HCT116 (cell line): ENCODE results near the gene LATS1. TPM values are rescaled to one million over a fixed set of nuclear protein-coding genes. Genes with fewer than 3 reads are reported as not detected.

ENCODE experiments used
- ATAC-seq: fragments of 200-7000 bp; cut with Tn5 transposase; 2 replicates; pipeline ENCODE4 v1.9.1; 2020; ENCODE audit warnings: mild to moderate bottlenecking, moderate library complexity
- BruUV-seq: library from RNA; stranded (reverse); fragments of 400-500 nt; replicated peaks from 2 replicates; lab custom pipeline; 2021; lab: Mats Ljungman, UMichigan
- CTCF ChIA-PET: fragments of 300-600 bp; sonication (Branson Sonifier 250); formaldehyde crosslinking; loops from one replicate; lab custom pipeline; 2021; ENCODE audit warnings: antibody characterized with exemption; lab: Charles Lee
- POLR2A ChIA-PET: fragments of 300-600, 350-600 bp; sonication (Branson Sonifier 250); formaldehyde crosslinking; loops from one replicate; lab custom pipeline; 2021; ENCODE audit warnings: antibody characterized with exemption; lab: Charles Lee
- RAD21 ChIA-PET, 2 experiments: fragments of 300-600 bp; sonication (Branson Sonifier 250); formaldehyde crosslinking; loops; one replicate each; lab custom pipeline; 2023; ENCODE audit warnings: low total read pairs in 2 of 2; ENCODE audit not compliant: uncharacterized antibody in 2 of 2, unreplicated experiment in 2 of 2, low non-redundant PET in 1 of 2; lab: Charles Lee
- DNase-seq: peaks from one replicate; pipeline ENCODE4 v3.0.0-alpha.2; 2010; ENCODE audit warnings: low read depth, low spot score
- H2AFZ ChIP-seq: fragments of 200-600 bp; shearing (Covaris generic), sonication (generic); 2 replicates; pipeline ENCODE4 v1.6.1; 2017; ENCODE audit warnings: low read depth, mixed run types, mixed read lengths, antibody characterized with exemption, low read length; ENCODE audit not compliant: poor library complexity, severe bottlenecking
- H3K27ac ChIP-seq: 2 replicates; pipeline ENCODE4 v1.5.1; 2012; ENCODE audit warnings: low read depth, low read length
- H3K27me3 ChIP-seq: fragments of 200-600 bp; sonication (generic); 2 replicates; pipeline ENCODE4 v1.6.1; 2016; ENCODE audit warnings: mixed run types, low read length, mixed read lengths; ENCODE audit not compliant: insufficient read depth
- H3K36me3 ChIP-seq, 2 experiments: fragments of 200-500 bp in 1 of 2; fragments of 200-600 bp in 1 of 2; sonication (Bioruptor generic) in 1 of 2; sonication (generic) in 1 of 2; 2 replicates each; pipeline versions ENCODE4 v1.5.1 to v1.6.1; 2014 to 2016; ENCODE audit warnings: low read length in 2 of 2, inconsistent platforms in 1 of 2, mixed read lengths in 1 of 2, mixed run types in 1 of 2; ENCODE audit not compliant: insufficient read depth in 2 of 2, control insufficient read depth in 1 of 2
- H3K4me1 ChIP-seq, 2 experiments: fragments of 200-600 bp in 1 of 2; sonication (generic) in 1 of 2; 2 replicates each; pipeline versions ENCODE4 v1.5.1 to v1.6.1; 2012 to 2017; ENCODE audit warnings: low read length in 2 of 2, inconsistent platforms in 1 of 2, mild to moderate bottlenecking in 1 of 2, mixed read lengths in 1 of 2, mixed run types in 1 of 2, moderate library complexity in 1 of 2; ENCODE audit not compliant: insufficient read depth in 2 of 2, control insufficient read depth in 1 of 2
- H3K4me2 ChIP-seq: fragments of 200-600 bp; sonication (generic); 2 replicates; pipeline ENCODE4 v1.6.1; 2017; ENCODE audit warnings: mixed run types, low read length, mixed read lengths
- H3K4me3 ChIP-seq, 2 experiments: fragments of 200-600 bp in 1 of 2; sonication (generic) in 1 of 2; replicated peaks in 1 of 2; 2 replicates each; pipeline ENCODE4 v1.5.1; 2011 to 2016; ENCODE audit warnings: low read length in 2 of 2, control low read depth in 1 of 2, low read depth in 1 of 2, mild to moderate bottlenecking in 1 of 2, mixed read lengths in 1 of 2, mixed run types in 1 of 2
- H3K79me2 ChIP-seq: fragments of 200-600 bp; sonication (generic); 2 replicates; pipeline ENCODE4 v1.6.1; 2017; ENCODE audit warnings: mild to moderate bottlenecking, mixed run types, low read length, moderate library complexity, mixed read lengths; ENCODE audit not compliant: insufficient read depth
- H3K9ac ChIP-seq: fragments of 200-600 bp; sonication (generic); 2 replicates; pipeline ENCODE4 v1.6.1; 2016; ENCODE audit warnings: low read length, mixed read lengths
- H3K9me2 ChIP-seq: fragments of 200-600 bp; sonication (generic), shearing (Covaris generic); 2 replicates; pipeline ENCODE4 v1.6.1; 2017; ENCODE audit warnings: mixed run types, mild to moderate bottlenecking, moderate library complexity; ENCODE audit not compliant: insufficient read depth
- H3K9me3 ChIP-seq, 2 experiments: fragments of 200-500 bp in 1 of 2; fragments of 200-600 bp in 1 of 2; sonication (Bioruptor generic) in 1 of 2; sonication (generic) in 1 of 2; 2 replicates each; pipeline ENCODE4 v1.6.1; 2014 to 2017; ENCODE audit warnings: low read length in 2 of 2, mixed read lengths in 2 of 2, inconsistent platforms in 1 of 2, low read depth in 1 of 2, mild to moderate bottlenecking in 1 of 2, mixed run types in 1 of 2, moderate library complexity in 1 of 2; ENCODE audit not compliant: control insufficient read depth in 1 of 2, insufficient read depth in 1 of 2
- H4K20me1 ChIP-seq: fragments of 200-600 bp; sonication (generic), shearing (Covaris generic); 2 replicates; pipeline ENCODE4 v1.6.1; 2017; ENCODE audit warnings: mixed run types, mild to moderate bottlenecking, moderate library complexity; ENCODE audit not compliant: insufficient read depth
- ATF3 ChIP-seq: IDR thresholded peaks from 2 replicates; pipeline ENCODE4 v1.6.1; 2012
- CBX3 ChIP-seq: IDR thresholded peaks from 2 replicates; pipeline ENCODE4 v1.6.1; 2012; ENCODE audit warnings: low read depth
- CTCF ChIP-seq, 3 experiments: fragments of 200-600 bp in 1 of 3; sonication (generic) in 1 of 3; IDR thresholded peaks in 2 of 3; conservative IDR thresholded peaks in 1 of 3; 2 replicates each; pipeline ENCODE4 v1.5.1; 2012 to 2017; ENCODE audit warnings: low read depth in 2 of 3, low read length in 2 of 3, antibody characterized with exemption in 1 of 3, borderline replicate concordance in 1 of 3, control low read depth in 1 of 3, mild to moderate bottlenecking in 1 of 3, mixed read lengths in 1 of 3, mixed run types in 1 of 3, moderate library complexity in 1 of 3; ENCODE audit not compliant: insufficient read depth in 1 of 3
- EZH2 ChIP-seq: fragments of 200-600 bp; sonication (generic); IDR thresholded peaks from 2 replicates; pipeline ENCODE4 v1.6.1; 2017; ENCODE audit warnings: antibody characterized with exemption, mixed run types
- EZH2phosphoT487 ChIP-seq: fragments of 200-600 bp; IDR thresholded peaks from 2 replicates; pipeline ENCODE4 v1.6.1; 2018; ENCODE audit warnings: antibody characterized with exemption, borderline replicate concordance
- FOSL1 ChIP-seq: IDR thresholded peaks from 2 replicates; pipeline ENCODE4 v1.6.1; 2012; ENCODE audit warnings: low read depth
- JUND ChIP-seq: IDR thresholded peaks from 2 replicates; pipeline ENCODE4 v1.6.1; 2012
- MAX ChIP-seq: IDR thresholded peaks from 2 replicates; pipeline ENCODE4 v1.6.1; 2012
- POLR2A ChIP-seq: IDR thresholded peaks from 2 replicates; pipeline ENCODE4 v1.7.0; 2011; ENCODE audit warnings: borderline replicate concordance; ENCODE audit not compliant: insufficient read depth, insufficient read length; ENCODE audit errors: extremely low read depth
- POLR2AphosphoS5 ChIP-seq: IDR thresholded peaks from 2 replicates; pipeline ENCODE4 v1.6.1; 2011; ENCODE audit warnings: mild to moderate bottlenecking, low read depth, low read length, moderate library complexity
- RAD21 ChIP-seq: IDR thresholded peaks from 2 replicates; pipeline ENCODE4 v1.6.1; 2012; ENCODE audit warnings: low read depth, mild to moderate bottlenecking
- REST ChIP-seq: IDR thresholded peaks from 2 replicates; pipeline ENCODE4 v1.6.1; 2012; ENCODE audit warnings: low read depth
- SIN3A ChIP-seq: IDR thresholded peaks from 2 replicates; pipeline ENCODE4 v1.6.1; 2012; ENCODE audit warnings: low read depth
- SRF ChIP-seq: IDR thresholded peaks from 2 replicates; pipeline ENCODE4 v1.6.1; 2012; ENCODE audit warnings: low read depth
- TCF7L2 ChIP-seq: IDR thresholded peaks from 2 replicates; pipeline ENCODE4 v1.7.0; 2011; ENCODE audit warnings: borderline replicate concordance, inconsistent platforms; ENCODE audit not compliant: insufficient read depth, insufficient read length; ENCODE audit errors: extremely low read depth
- YY1 ChIP-seq: IDR thresholded peaks from 2 replicates; pipeline ENCODE4 v1.6.1; 2011; ENCODE audit warnings: low read length, low read depth, moderate library complexity, mild to moderate bottlenecking; ENCODE audit not compliant: insufficient replicate concordance; ENCODE audit errors: extremely low read depth
- ZFX ChIP-seq: fragments of 450-650 bp; IDR thresholded peaks from 2 replicates; pipeline ENCODE4 v1.6.1; 2017
- ZNF274 ChIP-seq: fragments of 200-500 bp; sonication (Bioruptor generic); IDR thresholded peaks from 2 replicates; pipeline ENCODE4 v1.6.1; 2014; ENCODE audit warnings: mild to moderate bottlenecking, low read depth, low read length, inconsistent platforms
- intact Hi-C: fragments of 100-400 bp; cut with micrococcal nuclease; formaldehyde crosslinking; loops from 2 replicates; pipeline ENCODE4 v1.10.0; 2022
- total RNA-seq: library from RNA; stranded (reverse); gene quantifications from one replicate; pipeline ENCODE4 v1.2.1, GENCODE V29; 2021; ENCODE audit not compliant: unreplicated experiment
- TF ChIP-seq, protein P1 (sequence below): IDR thresholded peaks from 2 replicates; pipeline ENCODE4 v1.6.1; 2011; ENCODE audit warnings: mild to moderate bottlenecking, low read length, moderate library complexity; ENCODE audit not compliant: insufficient replicate concordance; ENCODE audit errors: extremely low read depth

Gene LATS1
- total RNA-seq, 1 experiment from 2014 or later: 21.6 TPM

- ATAC-seq: 0 out of 2 replicates have a peak, but pooled peaks have one; percentile 47
- BruUV-seq: no TSS peak
These were observed 88.9 kb downstream of the LATS1 start for GRCh38 chr6:149628875-149629510.

More at GRCh38 chr6:149628875-149629510, 88.9 kb downstream of the LATS1 start:
- H3K79me2 ChIP-seq: no peaks in the 10 kb centered on the region
- intact Hi-C loops: no loop called here
- H3K36me3 ChIP-seq: peaks cover 2 to 9% of the 10 kb centered on the region in 2 experiments; a peak in 3 of 4 replicates
- H3K4me2 ChIP-seq: peak overlapping the region; percentile 0; the same call in 1 of the 2 replicates
- peaks cover 0 to 14% of the 10 kb centered on the region in 2 experiments; a peak in 2 of 4 replicates for H3K4me1 ChIP-seq
- H3K9me3 ChIP-seq: no peaks in the 10 kb centered on the region
- no peaks in the 10 kb centered on the region for H4K20me1 ChIP-seq
- ChIA-PET RAD21 (no interaction called here), CTCF (no interaction called here), POLR2A (no interaction called here)
- H3K27me3 ChIP-seq: no peaks in the 10 kb centered on the region
- no peaks in the 10 kb centered on the region for H3K9me2 ChIP-seq
- no peak overlapping the region for H3K4me3 ChIP-seq
- no peak overlapping the region for H3K27ac ChIP-seq
- no peak for TF ChIP-seq MAX
- TF ChIP-seq POLR2A: no peak
- no peak for TF ChIP-seq CBX3
- TF ChIP-seq RAD21: no peak
- no peak for TF ChIP-seq YY1
- no peak for TF ChIP-seq EZH2phosphoT487
- no peak for TF ChIP-seq ZNF274
- TF ChIP-seq TCF7L2: no peak
- TF ChIP-seq SIN3A: no peak
- TF ChIP-seq POLR2AphosphoS5: no peak
- TF ChIP-seq EZH2: no peak
- TF ChIP-seq CTCF (IDR thresholded peaks at IDR 0.05 in 2 of 3, conservative IDR thresholded peaks at IDR 0.05 in 1 of 3; ENCODE audit: borderline replicate concordance in 1 of 3, insufficient read depth in 1 of 3, low read depth in 2 of 3, low read length in 2 of 3): no peak
- TF ChIP-seq JUND: no peak
- no peak for TF ChIP-seq SRF
- TF ChIP-seq FOSL1: no peak
- no peak for TF ChIP-seq ZFX
- TF ChIP-seq ATF3: no peak
- no peak for TF ChIP-seq REST
- TF ChIP-seq, protein P1, sequence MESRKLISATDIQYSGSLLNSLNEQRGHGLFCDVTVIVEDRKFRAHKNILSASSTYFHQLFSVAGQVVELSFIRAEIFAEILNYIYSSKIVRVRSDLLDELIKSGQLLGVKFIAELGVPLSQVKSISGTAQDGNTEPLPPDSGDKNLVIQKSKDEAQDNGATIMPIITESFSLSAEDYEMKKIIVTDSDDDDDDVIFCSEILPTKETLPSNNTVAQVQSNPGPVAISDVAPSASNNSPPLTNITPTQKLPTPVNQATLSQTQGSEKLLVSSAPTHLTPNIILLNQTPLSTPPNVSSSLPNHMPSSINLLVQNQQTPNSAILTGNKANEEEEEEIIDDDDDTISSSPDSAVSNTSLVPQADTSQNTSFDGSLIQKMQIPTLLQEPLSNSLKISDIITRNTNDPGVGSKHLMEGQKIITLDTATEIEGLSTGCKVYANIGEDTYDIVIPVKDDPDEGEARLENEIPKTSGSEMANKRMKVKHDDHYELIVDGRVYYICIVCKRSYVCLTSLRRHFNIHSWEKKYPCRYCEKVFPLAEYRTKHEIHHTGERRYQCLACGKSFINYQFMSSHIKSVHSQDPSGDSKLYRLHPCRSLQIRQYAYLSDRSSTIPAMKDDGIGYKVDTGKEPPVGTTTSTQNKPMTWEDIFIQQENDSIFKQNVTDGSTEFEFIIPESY: no peak
- H3K9ac ChIP-seq: no peak overlapping the region
- H2AFZ ChIP-seq: no peak overlapping the region
- no peak for DNase-seq
